Lower lobe of right lung (tissue), 2 donors: ENCODE measurements around the gene SH3RF3. TPM values are rescaled to one million over a fixed set of nuclear protein-coding genes. Genes with fewer than 3 reads are reported as not detected.

Experiments
- ATAC-seq, 2 donors: fragments of 200-7000 bp; cut with Tn5 transposase; one replicate each; pipeline ENCODE4 v1.9.1; 2020 to 2022; ENCODE audit warnings: mild to moderate bottlenecking in 2 of 2, moderate library complexity in 2 of 2
- DNase-seq: peaks from one replicate; pipeline ENCODE4 v3.0.0-alpha.2; 2020
- H3K27ac ChIP-seq: fragments of 200-600 bp; one replicate; pipeline ENCODE4 v1.8.0; 2022
- H3K27me3 ChIP-seq: fragments of 200-600 bp; one replicate; pipeline ENCODE4 v1.8.0; 2022; ENCODE audit warnings: low read depth
- H3K36me3 ChIP-seq: fragments of 200-600 bp; one replicate; pipeline ENCODE4 v1.8.0; 2022; ENCODE audit warnings: mild to moderate bottlenecking
- H3K4me1 ChIP-seq: fragments of 200-600 bp; one replicate; pipeline ENCODE4 v1.8.0; 2022
- H3K4me3 ChIP-seq: fragments of 200-600 bp; one replicate; pipeline ENCODE4 v1.8.0; 2022; ENCODE audit warnings: mild to moderate bottlenecking
- H3K9me3 ChIP-seq: fragments of 200-600 bp; one replicate; pipeline ENCODE4 v1.8.0; 2022
- intact Hi-C: fragments of 100-400 bp; cut with DNase I; formaldehyde crosslinking; loops from one replicate; pipeline ENCODE4 v1.11.0; 2022
- total RNA-seq: library from RNA; stranded (reverse); fragmentation: NEBNext Ultra II Directional; extraction: Animal tissue kit (Norgen Biotek cat#: 25700); gene quantifications from one replicate; pipeline ENCODE4 v1.2.1, GENCODE V29; 2021
- TF ChIP-seq, protein P1 (sequence below): fragments of 200-600 bp; IDR thresholded peaks from one replicate; pipeline ENCODE4 v1.8.0; 2022; ENCODE audit warnings: antibody characterized with exemption, mild to moderate bottlenecking
- donor health status: DM: no; HTN: yes; CAD: no; lungs with severe emphysema.

The SH3RF3 gene
- total RNA-seq, 1 donor from 2014 or later = 5.7 TPM

DNA sequence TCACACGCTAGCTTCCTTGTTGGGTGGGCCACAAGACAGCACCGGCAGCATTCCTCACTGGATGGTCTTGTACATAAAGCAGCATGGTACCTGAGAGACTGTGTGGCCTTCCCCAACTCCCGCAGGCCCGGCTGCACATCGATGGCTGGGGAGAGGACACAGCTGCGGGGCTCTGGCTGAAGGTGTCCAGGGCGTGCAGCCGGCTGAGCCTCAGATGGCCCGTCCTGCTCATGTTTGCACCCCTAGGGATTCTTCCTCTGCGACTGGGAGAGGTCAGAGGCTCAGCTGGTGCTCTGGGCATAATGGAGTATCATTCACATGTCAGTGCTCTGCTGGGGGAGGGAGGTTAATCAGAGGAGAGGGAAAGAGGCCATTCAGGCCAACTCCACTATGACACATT lies 276.9 kb downstream of the SH3RF3 start:
- TF ChIP-seq, protein P1, sequence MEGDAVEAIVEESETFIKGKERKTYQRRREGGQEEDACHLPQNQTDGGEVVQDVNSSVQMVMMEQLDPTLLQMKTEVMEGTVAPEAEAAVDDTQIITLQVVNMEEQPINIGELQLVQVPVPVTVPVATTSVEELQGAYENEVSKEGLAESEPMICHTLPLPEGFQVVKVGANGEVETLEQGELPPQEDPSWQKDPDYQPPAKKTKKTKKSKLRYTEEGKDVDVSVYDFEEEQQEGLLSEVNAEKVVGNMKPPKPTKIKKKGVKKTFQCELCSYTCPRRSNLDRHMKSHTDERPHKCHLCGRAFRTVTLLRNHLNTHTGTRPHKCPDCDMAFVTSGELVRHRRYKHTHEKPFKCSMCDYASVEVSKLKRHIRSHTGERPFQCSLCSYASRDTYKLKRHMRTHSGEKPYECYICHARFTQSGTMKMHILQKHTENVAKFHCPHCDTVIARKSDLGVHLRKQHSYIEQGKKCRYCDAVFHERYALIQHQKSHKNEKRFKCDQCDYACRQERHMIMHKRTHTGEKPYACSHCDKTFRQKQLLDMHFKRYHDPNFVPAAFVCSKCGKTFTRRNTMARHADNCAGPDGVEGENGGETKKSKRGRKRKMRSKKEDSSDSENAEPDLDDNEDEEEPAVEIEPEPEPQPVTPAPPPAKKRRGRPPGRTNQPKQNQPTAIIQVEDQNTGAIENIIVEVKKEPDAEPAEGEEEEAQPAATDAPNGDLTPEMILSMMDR = no peak

GRCh38 chr2:109406301-109406700 lies 277.3 kb downstream of the SH3RF3 start:
- Histone ChIP-seq H3K4me3 (no peak overlapping the region), H3K27ac (no peak overlapping the region), H3K36me3 (no peaks in the 10 kb centered on the region), H3K9me3 (no peaks in the 10 kb centered on the region), H3K4me1 (no peaks in the 10 kb centered on the region), H3K27me3 (no peaks in the 10 kb centered on the region)
- TF ChIP-seq, protein P1 = no peak
- no peak for ATAC-seq
- DNase-seq = no peak
- intact Hi-C loops = no loop called here

More for the DNA sequence above, 276.9 kb downstream of the SH3RF3 start:
- no peaks in the 10 kb centered on the region for H3K27me3 ChIP-seq
- H3K36me3 ChIP-seq = no peaks in the 10 kb centered on the region
- ATAC-seq (no peak), DNase-seq (no peak)
- no peaks in the 10 kb centered on the region for H3K9me3 ChIP-seq
- intact Hi-C loops = no loop called here
- H3K27ac ChIP-seq = no peak overlapping the region
- H3K4me1 ChIP-seq = no peaks in the 10 kb centered on the region
- no peak overlapping the region for H3K4me3 ChIP-seq

DNA sequence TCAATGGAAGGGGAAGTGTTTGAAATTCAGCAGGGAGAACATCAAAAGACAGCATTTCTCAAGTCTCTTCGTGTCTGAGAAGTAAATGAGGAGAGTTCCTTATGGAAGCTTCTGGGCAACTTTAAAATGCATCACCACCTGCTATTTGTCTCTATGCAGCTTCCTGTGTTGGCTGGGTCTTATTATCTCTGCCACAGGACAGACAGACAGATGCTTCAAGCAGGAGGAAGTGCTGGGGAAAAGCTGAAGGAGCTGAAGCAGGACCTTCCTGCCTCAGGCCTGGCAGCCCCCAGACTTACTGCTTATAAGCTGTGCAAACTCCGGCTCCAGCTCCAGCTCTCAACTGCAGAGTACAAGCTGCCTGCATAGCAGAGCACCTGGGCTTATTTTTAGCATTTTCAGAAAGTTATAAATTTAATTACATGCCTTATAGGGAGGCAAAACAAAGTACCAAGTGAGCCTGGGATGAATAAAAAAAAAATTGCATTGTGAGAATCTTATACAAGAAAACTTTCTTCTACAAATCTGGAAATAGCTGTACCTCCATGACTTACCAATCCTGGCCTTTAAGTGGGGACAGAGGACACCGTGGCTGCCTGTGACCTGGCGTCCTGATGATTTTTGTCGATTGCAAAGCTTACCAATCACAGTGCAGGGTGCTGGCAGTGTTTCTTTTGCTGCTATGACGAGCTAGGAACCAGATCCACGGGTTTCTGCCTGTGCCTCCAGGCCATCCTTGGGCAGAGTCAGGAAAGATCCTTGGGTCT lies 278.5 kb downstream of the SH3RF3 start:
- TF ChIP-seq, protein P1 = no peak
- intact Hi-C loops = no loop called here
- no peak overlapping the region for H3K4me3 ChIP-seq
- H3K36me3 ChIP-seq = no peaks in the 10 kb centered on the region
- H3K27ac ChIP-seq = no peak overlapping the region
- DNase-seq = no peak
- H3K27me3 ChIP-seq = no peaks in the 10 kb centered on the region
- ATAC-seq = no peak
- no peaks in the 10 kb centered on the region for H3K4me1 ChIP-seq
- no peaks in the 10 kb centered on the region for H3K9me3 ChIP-seq

GRCh38 chr2:109408043-109408335 lies 279.0 kb downstream of the SH3RF3 start:
- Histone ChIP-seq H3K4me3 (no peak overlapping the region), H3K4me1 (no peaks in the 10 kb centered on the region), H3K27ac (no peak overlapping the region), H3K36me3 (no peaks in the 10 kb centered on the region), H3K27me3 (no peaks in the 10 kb centered on the region), H3K9me3 (no peaks in the 10 kb centered on the region)
- DNase-seq = no peak
- intact Hi-C loops = no loop called here
- TF ChIP-seq, protein P1 = no peak
- ATAC-seq = no peak

- Histone ChIP-seq H3K9me3 (no peaks in the 10 kb centered on the region), H3K4me3 (no peak overlapping the region), H3K27me3 (no peaks in the 10 kb centered on the region), H3K27ac (no peak overlapping the region), H3K36me3 (no peaks in the 10 kb centered on the region), H3K4me1 (no peaks in the 10 kb centered on the region)
- DNase-seq (no peak), ATAC-seq (no peak)
- TF ChIP-seq, protein P1 = no peak
- intact Hi-C loops = no loop called here
These were observed 280.5 kb downstream of the SH3RF3 start for GRCh38 chr2:109409321-109410038.
